Lower lobe of right lung (tissue), 2 donors: Measurements from ENCODE around the gene KCTD12. TPM values are rescaled to one million over a fixed set of nuclear protein-coding genes. Genes with fewer than 3 reads are reported as not detected.

Experiments used
- ATAC-seq, 2 donors: fragments of 200-7000 bp; cut with Tn5 transposase; one replicate each; pipeline ENCODE4 v1.9.1; 2020 to 2022; ENCODE audit warnings: mild to moderate bottlenecking in 2 of 2, moderate library complexity in 2 of 2
- DNase-seq: peaks from one replicate; pipeline ENCODE4 v3.0.0-alpha.2; 2020
- H3K27ac ChIP-seq: fragments of 200-600 bp; one replicate; pipeline ENCODE4 v1.8.0; 2022
- H3K27me3 ChIP-seq: fragments of 200-600 bp; one replicate; pipeline ENCODE4 v1.8.0; 2022; ENCODE audit warnings: low read depth
- H3K36me3 ChIP-seq: fragments of 200-600 bp; one replicate; pipeline ENCODE4 v1.8.0; 2022; ENCODE audit warnings: mild to moderate bottlenecking
- H3K4me1 ChIP-seq: fragments of 200-600 bp; one replicate; pipeline ENCODE4 v1.8.0; 2022
- H3K4me3 ChIP-seq: fragments of 200-600 bp; one replicate; pipeline ENCODE4 v1.8.0; 2022; ENCODE audit warnings: mild to moderate bottlenecking
- H3K9me3 ChIP-seq: fragments of 200-600 bp; one replicate; pipeline ENCODE4 v1.8.0; 2022
- intact Hi-C: fragments of 100-400 bp; cut with DNase I; formaldehyde crosslinking; loops from one replicate; pipeline ENCODE4 v1.11.0; 2022
- total RNA-seq: library from RNA; stranded (reverse); fragmentation: NEBNext Ultra II Directional; extraction: Animal tissue kit (Norgen Biotek cat#: 25700); gene quantifications from one replicate; pipeline ENCODE4 v1.2.1, GENCODE V29; 2021
- TF ChIP-seq, protein P1 (sequence below): fragments of 200-600 bp; IDR thresholded peaks from one replicate; pipeline ENCODE4 v1.8.0; 2022; ENCODE audit warnings: antibody characterized with exemption, mild to moderate bottlenecking
- donor health status: DM: no; HTN: yes; CAD: no; lungs with severe emphysema.

KCTD12 gene
- total RNA-seq, 1 donor from 2014 or later, result 162 TPM

DNA sequence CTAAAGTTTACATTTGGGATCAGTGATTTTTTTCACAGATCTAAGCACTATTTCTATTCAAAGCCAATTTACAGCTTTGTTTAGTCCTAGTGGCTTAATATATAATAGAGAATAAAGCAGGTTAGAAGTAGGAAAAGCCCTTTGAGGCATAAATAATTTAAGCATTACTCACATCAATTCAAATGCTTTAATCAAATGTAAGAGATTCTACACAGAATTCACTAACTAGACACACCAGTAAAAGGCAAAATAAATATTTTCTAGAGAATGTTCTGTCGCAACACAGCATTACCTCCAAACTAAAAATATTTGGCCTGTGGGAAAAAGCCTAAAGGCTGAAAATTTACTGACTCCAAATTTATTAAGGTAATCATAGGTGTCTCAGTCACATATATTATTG, 31.3 kb downstream of the KCTD12 start:
- DNase-seq, result no peak
- H3K4me1 ChIP-seq, result peaks cover 10% of the 10 kb centered on the region
- H3K36me3 ChIP-seq, result no peaks in the 10 kb centered on the region
- intact Hi-C loops, result no loop called here
- no peaks in the 10 kb centered on the region for H3K9me3 ChIP-seq
- TF ChIP-seq, protein P1, sequence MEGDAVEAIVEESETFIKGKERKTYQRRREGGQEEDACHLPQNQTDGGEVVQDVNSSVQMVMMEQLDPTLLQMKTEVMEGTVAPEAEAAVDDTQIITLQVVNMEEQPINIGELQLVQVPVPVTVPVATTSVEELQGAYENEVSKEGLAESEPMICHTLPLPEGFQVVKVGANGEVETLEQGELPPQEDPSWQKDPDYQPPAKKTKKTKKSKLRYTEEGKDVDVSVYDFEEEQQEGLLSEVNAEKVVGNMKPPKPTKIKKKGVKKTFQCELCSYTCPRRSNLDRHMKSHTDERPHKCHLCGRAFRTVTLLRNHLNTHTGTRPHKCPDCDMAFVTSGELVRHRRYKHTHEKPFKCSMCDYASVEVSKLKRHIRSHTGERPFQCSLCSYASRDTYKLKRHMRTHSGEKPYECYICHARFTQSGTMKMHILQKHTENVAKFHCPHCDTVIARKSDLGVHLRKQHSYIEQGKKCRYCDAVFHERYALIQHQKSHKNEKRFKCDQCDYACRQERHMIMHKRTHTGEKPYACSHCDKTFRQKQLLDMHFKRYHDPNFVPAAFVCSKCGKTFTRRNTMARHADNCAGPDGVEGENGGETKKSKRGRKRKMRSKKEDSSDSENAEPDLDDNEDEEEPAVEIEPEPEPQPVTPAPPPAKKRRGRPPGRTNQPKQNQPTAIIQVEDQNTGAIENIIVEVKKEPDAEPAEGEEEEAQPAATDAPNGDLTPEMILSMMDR, result no peak
- no peak overlapping the region for H3K4me3 ChIP-seq
- ATAC-seq, result no peak
- no peak overlapping the region for H3K27ac ChIP-seq
- H3K27me3 ChIP-seq, result no peaks in the 10 kb centered on the region

DNA sequence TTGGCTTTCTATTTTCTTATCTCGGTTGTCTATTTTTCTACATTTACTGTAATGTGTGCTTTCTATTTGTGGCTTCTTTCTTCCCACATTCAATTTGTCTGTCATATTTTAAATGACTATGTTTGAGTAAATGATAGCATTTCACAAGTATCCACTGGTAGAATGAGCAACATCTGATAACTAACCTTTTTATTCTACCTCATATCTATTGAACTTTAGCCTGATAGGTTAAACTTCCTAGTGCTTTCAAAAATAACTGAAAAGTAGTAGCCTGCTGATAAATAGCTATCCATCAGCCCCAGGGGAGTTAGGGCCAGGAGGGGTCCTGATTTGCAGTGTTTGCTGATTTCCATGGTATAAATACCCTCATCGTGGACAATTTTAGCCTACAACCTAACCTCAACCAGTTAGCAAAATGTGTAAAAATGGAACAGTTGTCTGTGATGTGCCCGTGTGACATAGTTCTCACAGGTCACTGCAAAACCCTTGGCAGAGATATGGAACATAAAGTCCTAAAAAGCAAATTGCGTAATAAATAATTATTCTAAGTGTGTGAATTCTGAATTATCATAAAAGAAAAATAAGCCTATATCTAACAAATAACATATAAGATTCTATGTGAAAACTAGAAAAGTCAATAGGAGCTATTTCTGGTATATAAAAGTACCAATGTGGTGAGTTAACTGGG, 32.1 kb downstream of the KCTD12 start:
- DNase-seq (no peak), ATAC-seq (no peak)
- no peaks in the 10 kb centered on the region for H3K9me3 ChIP-seq
- intact Hi-C loops, result no loop called here
- no peaks in the 10 kb centered on the region for H3K27me3 ChIP-seq
- H3K36me3 ChIP-seq, result no peaks in the 10 kb centered on the region
- H3K27ac ChIP-seq, result no peak overlapping the region
- peaks cover 10% of the 10 kb centered on the region for H3K4me1 ChIP-seq
- TF ChIP-seq, protein P1, result no peak
- H3K4me3 ChIP-seq, result no peak overlapping the region

DNA sequence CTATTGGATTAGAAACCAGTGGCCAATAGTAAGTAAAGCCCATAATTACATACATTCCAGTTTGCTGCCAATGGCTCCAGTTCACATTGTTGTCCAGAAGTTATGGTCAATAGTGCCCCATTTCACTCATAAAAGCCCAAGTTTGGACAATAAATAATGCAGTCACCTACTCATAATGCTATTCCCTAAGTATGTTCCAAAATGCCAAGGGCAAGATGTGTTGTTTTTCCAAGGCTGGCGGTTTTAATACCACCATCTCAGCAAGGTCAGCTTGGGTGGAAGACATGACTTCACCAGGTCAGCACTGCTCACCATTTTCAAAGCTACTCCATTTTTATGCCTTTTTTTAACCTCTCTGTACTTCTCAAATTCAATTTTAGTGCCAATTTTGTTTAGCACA, 32.7 kb downstream of the KCTD12 start:
- intact Hi-C loops, result no loop called here
- no peaks in the 10 kb centered on the region for H3K9me3 ChIP-seq
- no peaks in the 10 kb centered on the region for H3K27me3 ChIP-seq
- no peak overlapping the region for H3K27ac ChIP-seq
- TF ChIP-seq, protein P1, result no peak
- DNase-seq (no peak), ATAC-seq (no peak)
- no peaks in the 10 kb centered on the region for H3K36me3 ChIP-seq
- H3K4me3 ChIP-seq, result no peak overlapping the region
- peaks cover 10% of the 10 kb centered on the region for H3K4me1 ChIP-seq

DNA sequence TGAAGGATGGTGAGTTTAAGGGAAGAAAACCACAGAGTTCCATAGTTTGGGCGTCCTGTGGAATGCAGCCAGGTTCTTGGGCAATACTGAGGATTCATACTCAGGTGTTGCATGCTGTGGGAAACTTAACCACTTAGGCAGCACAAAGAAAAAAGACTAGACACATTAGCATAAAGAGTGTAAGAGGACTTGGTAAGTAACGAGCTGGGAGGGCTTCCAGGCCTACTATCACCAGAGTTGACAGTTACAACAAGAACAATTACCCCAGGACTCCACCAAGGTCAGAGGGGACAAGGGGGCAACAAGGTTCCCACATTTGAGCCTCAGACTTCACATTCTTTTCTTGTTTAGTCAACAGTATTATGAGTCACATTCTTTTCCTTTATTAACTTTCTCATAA, 33.2 kb downstream of the KCTD12 start:
- intact Hi-C loops, result no loop called here
- Histone ChIP-seq H3K4me1 (peaks cover 10% of the 10 kb centered on the region), H3K27me3 (no peaks in the 10 kb centered on the region), H3K9me3 (no peaks in the 10 kb centered on the region), H3K4me3 (no peak overlapping the region), H3K27ac (no peak overlapping the region), H3K36me3 (no peaks in the 10 kb centered on the region)
- no peak for DNase-seq
- no peak for ATAC-seq
- TF ChIP-seq, protein P1, result no peak

DNA sequence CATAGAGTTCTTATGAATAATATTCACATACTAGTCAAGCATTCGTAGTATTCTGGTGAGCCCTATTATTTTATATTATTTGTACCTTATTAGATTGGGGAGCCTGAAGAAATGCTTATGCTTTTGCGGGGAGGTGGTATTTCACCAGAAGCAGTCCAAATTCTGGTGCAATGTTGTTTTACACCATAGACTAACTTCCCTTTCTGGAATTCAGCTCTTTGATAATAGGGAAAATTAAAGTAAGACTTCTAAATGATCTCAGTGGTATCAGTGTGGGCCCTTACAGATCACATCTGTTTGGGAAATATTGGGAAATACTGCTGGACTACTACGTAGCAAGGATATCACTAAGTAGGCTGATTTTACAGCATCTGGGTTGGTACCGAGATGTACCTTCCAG, 34.2 kb downstream of the KCTD12 start:
- intact Hi-C loops, result no loop called here
- TF ChIP-seq, protein P1, result no peak
- Histone ChIP-seq H3K9me3 (no peaks in the 10 kb centered on the region), H3K4me1 (peaks cover 10% of the 10 kb centered on the region), H3K36me3 (no peaks in the 10 kb centered on the region), H3K27me3 (no peaks in the 10 kb centered on the region), H3K27ac (no peak overlapping the region), H3K4me3 (no peak overlapping the region)
- DNase-seq (no peak), ATAC-seq (no peak)
